ENCODE measurements around the gene FYTTD1.

The FYTTD1 gene

GRCh38 chr3:197789309-197789708 is 39.6 kb downstream of the FYTTD1 start:
- in situ Hi-C loops (cut with MboI; ENCODE audit: low pct_unique_long_range_greater_than_20kb, low sequenced_read_pairs): no loop called here

GRCh38 chr3:197790033-197790432 is 40.4 kb downstream of the FYTTD1 start:
- in situ Hi-C loops (cut with MboI; ENCODE audit: low pct_unique_long_range_greater_than_20kb, low sequenced_read_pairs): no loop called here
- no peak for DNase-seq

More at GRCh38 chr3:197789309-197789708, 39.6 kb downstream of the FYTTD1 start:
- no peak for DNase-seq

- in situ Hi-C loops (cut with MboI; ENCODE audit: low pct_unique_long_range_greater_than_20kb, low sequenced_read_pairs): no loop called here
- peak; percentile 88 for DNase-seq
Measured at GRCh38 chr3:197791113-197791891, 41.6 kb downstream of the FYTTD1 start, which contains the start of gene LRCH3. TSS of gene LRCH3 (plus strand) at chr3:197791254. CDS start at chr3:197791279, 25 bp downstream.

- DNase-seq: peak; percentile 46
- in situ Hi-C loops (cut with MboI; ENCODE audit: low pct_unique_long_range_greater_than_20kb, low sequenced_read_pairs): no loop called here
Measured at GRCh38 chr3:197791892-197792647, 42.4 kb downstream of the FYTTD1 start.

DNA sequence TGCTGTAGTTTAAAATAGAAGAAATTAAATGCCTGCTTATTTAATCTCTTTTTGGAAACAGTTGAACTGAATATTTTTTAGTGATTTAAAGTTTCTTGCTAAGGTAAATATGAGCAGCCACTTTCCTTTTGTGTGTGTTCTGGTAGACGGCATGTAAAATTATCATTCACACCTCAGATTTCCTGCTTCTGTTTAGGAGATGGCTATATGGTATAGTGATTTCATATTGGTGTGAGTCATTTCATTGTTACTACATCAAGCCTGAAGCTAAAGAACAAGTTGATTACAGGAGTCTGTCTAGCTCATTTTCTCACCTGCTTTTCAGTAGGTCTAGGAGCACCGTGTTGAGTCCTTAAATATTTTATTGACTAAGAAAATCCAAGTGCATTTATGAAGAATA is 43.6 kb downstream of the FYTTD1 start:
- in situ Hi-C loops (cut with MboI; ENCODE audit: low pct_unique_long_range_greater_than_20kb, low sequenced_read_pairs): no loop called here
- peak; percentile 26 for DNase-seq

DNA sequence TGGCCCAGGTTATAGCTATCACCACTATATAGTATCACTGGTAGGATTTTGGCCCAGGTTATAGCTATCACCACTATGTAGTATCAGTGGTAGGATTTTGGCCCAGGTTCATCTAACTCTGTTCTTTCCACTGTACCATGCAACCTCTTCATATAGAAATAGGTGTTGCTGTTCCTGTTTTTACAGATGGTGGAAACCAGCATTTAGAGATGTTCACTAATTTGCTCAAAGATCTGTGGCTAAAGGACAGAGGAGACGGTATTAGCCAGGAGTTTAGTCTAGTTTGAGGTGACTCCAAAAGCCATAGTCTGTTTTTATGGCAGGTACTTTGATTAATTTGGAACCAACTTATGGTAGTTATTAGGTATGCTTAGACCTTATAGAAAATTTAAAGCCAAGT is 44.4 kb downstream of the FYTTD1 start:
- no peak for DNase-seq
- in situ Hi-C loops (cut with MboI; ENCODE audit: low pct_unique_long_range_greater_than_20kb, low sequenced_read_pairs): no loop called here

GRCh38 chr3:197795200-197795599 is 45.5 kb downstream of the FYTTD1 start:
- in situ Hi-C loops (cut with MboI; ENCODE audit: low pct_unique_long_range_greater_than_20kb, low sequenced_read_pairs): no loop called here
- no peak for DNase-seq

GRCh38 chr3:197796087-197796486 is 46.4 kb downstream of the FYTTD1 start:
- DNase-seq: no peak
- in situ Hi-C loops (cut with MboI; ENCODE audit: low pct_unique_long_range_greater_than_20kb, low sequenced_read_pairs): no loop called here

- in situ Hi-C loops (cut with MboI; ENCODE audit: low pct_unique_long_range_greater_than_20kb, low sequenced_read_pairs): no loop called here
- no peak for DNase-seq
Measured at GRCh38 chr3:197798863-197799262, 49.2 kb downstream of the FYTTD1 start.

DNA sequence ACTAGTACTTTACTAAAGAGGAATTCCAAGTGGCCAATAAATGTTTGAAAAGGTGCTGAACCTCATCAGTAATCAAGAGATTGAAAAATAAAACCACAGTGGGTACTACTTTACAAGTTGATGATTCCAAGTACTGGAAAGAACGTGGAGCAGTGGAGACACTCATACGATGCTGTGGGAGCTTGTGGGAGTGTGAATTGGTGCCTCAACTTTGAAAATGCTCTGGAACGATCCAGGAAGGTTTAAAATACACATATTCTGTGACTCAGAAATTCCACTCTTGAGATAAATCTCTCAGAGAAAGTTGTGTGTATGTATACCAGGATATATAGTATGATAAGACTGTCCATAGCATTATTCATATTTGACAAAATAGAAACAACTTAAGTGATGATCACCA is 50.7 kb downstream of the FYTTD1 start:
- no peak for DNase-seq
- in situ Hi-C loops (cut with MboI; ENCODE audit: low pct_unique_long_range_greater_than_20kb, low sequenced_read_pairs): no loop called here

GRCh38 chr3:197801891-197802778 is 52.5 kb downstream of the FYTTD1 start:
- in situ Hi-C loops (cut with MboI; ENCODE audit: low pct_unique_long_range_greater_than_20kb, low sequenced_read_pairs): no loop called here
- peak; percentile 56 for DNase-seq

- peak; percentile 14 for DNase-seq
- in situ Hi-C loops (cut with MboI; ENCODE audit: low pct_unique_long_range_greater_than_20kb, low sequenced_read_pairs): no loop called here
Measured at GRCh38 chr3:197802779-197803459, 53.2 kb downstream of the FYTTD1 start.

- in situ Hi-C loops (cut with MboI; ENCODE audit: low pct_unique_long_range_greater_than_20kb, low sequenced_read_pairs): no loop called here
- no peak for DNase-seq
Measured at GRCh38 chr3:197804511-197804910, 54.8 kb downstream of the FYTTD1 start.

DNA sequence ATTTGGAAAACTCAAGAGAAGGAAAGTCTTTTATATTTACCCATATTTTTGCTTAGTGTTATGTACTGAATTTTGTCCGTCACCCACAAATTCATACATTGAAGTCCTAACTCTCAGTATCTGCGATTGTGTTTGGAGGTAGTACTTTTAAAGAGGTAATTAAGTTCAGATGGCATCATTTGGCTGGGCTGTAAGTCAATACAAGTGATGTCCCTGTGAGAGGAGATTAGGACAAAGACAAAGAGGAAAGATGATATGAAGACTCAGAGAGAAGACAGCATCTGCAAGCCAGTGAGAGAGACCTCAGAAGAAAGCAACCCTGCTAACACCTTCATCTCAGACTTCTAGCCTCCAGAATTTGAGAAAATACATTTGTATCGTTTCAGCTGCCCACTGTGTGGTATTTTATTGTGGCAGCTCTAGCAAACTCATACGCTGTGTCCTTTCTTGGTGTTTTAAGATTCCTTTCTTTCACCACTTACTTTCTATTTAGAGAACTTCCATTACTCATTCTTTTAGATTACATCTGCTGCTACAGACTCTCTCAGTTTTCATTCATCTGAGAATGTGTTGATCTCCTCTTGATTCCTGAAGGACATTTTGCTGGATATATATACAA is 58.4 kb downstream of the FYTTD1 start:
- DNase-seq: no peak
- in situ Hi-C loops (cut with MboI; ENCODE audit: low pct_unique_long_range_greater_than_20kb, low sequenced_read_pairs): no loop called here

- in situ Hi-C loops (cut with MboI; ENCODE audit: low pct_unique_long_range_greater_than_20kb, low sequenced_read_pairs): no loop called here
- no peak for DNase-seq
Measured at GRCh38 chr3:197809356-197810020, 59.8 kb downstream of the FYTTD1 start.

GRCh38 chr3:197810901-197811300 is 61.2 kb downstream of the FYTTD1 start:
- DNase-seq: no peak
- in situ Hi-C loops (cut with MboI; ENCODE audit: low pct_unique_long_range_greater_than_20kb, low sequenced_read_pairs): no loop called here

DNA sequence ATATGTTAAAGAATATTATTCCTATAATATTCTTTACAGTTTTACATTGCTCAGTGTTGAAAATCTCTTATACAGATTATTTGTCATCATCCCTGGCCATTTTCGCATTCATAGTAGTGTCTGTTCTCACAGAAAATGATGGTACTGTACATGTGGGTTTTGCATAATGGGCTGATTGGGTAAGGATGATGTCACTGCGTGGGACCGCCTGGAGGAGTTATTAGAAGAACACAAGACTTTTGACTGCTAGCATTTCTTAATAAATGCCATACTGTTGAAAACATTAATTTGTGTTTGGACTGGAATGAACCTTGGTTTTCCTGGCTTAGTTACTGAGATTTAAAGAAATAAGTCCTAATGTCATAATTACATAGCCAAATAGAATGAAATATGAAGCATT is 61.7 kb downstream of the FYTTD1 start:
- in situ Hi-C loops (cut with MboI; ENCODE audit: low pct_unique_long_range_greater_than_20kb, low sequenced_read_pairs): no loop called here
- DNase-seq: no peak

DNA sequence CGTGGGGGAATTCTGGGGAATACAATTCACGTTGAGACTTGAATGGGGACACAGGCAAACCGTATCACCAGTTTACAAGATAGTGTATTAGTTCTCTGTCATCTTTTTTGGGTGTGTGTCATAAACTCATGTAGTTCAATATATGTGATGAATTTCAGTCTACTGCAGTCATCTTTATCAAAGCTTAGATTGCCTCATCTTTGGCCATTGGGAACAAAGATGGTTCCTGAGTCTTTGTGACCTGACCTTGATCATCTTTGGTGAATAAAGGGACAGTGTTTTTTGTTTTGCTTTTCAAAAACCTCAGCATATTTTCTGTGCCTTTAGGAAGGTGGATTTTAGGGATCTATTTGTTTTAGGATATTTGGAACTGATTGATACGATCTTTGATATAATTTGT is 64.7 kb downstream of the FYTTD1 start:
- in situ Hi-C loops (cut with MboI; ENCODE audit: low pct_unique_long_range_greater_than_20kb, low sequenced_read_pairs): no loop called here
- DNase-seq: no peak

Measured in KBM-7 (cell line).